ENCODE results near the gene SMAD2.
"Not testable (repeated sequence)": the region's sequence is repeated elsewhere in the genome, so short reads cannot be mapped to it uniquely, and the experiment has no call there.

The SMAD2 gene

DNA sequence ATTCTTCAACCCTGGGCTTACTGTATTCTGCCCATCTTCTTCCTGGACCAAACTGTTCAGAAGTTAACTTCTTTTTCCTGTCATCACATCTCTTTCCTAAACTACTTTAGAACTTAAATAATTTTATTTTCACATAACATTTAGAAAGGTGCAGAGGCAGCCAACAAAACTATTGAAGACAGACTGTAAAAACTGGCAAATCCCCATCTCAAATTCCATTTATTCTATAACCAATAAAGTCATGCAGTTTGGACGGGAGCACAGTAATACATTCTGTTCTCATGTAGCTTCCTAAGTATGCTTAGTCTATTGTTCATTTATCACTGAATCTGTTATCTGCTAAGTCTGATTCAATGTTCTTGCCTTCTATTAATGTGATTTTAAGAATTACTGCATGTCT is 99.1 kb downstream of the SMAD2 start:
- no peak for DNase-seq

DNA sequence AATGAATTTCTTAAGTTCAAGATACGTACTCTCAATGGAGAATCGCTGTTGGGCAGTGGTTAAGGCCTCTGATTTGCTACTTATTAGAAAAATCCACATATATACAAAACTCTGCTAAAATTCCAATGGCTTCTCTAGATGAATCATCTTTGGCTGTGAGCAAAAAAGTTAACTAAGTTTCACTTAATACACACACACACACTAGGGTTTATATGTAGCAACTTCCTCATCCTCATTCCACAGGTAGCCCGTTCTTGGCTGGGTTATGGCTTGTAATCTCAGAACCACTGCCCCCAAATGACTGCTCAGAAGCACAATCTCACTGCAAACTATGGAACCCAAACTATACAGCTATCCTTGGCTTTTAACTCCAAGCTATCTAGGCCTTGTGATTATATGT is 99.7 kb downstream of the SMAD2 start:
- no peak for DNase-seq

DNA sequence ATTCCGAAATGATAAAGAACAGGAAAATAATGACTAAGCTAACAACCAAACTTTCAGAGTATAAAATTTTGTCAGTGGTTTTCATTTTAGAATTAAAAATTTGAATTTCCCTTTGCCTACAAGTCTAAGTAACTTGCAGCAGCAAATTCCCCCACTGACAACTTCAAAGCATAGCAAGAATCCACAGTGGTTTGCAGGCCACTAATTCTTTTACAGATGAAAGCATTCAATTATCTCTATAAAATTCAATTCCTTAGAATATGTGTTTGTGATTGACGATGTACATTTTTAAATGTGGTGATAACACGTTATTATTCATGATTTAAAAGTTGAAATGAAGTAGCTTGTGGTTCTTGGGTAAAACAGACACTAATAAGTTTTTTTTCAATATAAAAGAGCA is 100.6 kb downstream of the SMAD2 start:
- no peak for DNase-seq

DNA sequence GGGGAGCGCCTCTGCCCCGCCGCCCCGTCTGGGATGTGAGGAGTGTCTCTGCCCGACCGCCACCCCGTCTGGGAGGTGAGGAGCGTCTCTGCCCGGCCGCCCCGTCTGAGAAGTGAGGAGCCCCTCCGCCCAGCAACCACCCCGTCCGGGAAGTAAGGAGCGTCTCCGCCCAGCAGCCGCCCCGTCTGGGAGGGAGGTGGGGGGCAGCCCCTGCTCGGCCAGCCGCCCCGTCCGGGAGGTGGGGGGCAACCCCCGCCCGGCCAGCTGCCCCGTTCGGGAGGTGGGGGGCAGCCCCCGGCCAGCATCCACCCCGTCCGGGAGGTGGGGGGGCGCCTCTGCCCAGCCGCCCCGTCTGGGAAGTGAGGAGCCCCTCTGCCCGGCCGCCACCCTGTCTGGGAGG is 102.4 kb downstream of the SMAD2 start:
- not testable (repeated sequence) for DNase-seq

DNA sequence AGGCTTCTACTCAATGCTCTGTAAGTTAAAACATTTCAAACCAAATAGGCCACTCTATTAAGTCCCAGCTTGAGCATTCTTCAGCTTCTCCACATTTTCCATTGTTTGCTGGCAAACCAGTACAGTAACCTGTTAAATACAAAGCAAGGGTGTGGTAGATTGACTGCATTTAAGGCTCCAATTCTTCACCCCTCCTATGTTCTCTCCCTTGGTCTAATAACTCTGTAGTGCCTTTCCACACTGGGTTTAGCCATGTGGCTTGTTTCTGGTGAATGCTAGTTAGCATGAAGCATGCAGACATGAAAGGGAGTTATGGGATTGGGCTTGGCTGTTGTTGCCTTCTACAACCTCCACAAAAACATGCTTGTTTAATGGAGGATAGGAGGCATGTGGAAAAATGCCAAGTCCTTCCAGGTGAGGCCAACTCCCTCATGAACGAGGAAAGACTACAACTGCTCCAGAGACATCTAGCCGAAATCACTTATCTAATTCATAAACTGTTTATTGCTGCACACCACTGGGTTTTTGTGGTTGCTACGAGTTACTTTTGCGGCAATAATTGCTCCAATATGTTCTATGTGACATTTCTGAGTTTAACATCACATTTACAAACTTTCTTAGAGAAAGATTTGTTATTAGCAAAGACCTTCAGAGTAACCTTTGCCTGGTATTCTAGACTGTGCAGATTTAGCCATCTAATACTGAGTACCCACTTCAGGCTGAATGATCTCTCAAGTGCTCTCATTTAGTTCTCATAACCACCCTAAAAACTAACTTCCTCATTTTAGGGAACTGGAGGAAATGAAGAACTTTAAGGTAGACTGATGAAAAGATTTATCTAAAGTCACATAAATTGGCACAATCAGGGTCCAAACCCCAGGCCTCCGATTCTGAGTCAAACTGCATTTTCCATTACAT is 104.0 kb downstream of the SMAD2 start:
- no peak for DNase-seq

DNA sequence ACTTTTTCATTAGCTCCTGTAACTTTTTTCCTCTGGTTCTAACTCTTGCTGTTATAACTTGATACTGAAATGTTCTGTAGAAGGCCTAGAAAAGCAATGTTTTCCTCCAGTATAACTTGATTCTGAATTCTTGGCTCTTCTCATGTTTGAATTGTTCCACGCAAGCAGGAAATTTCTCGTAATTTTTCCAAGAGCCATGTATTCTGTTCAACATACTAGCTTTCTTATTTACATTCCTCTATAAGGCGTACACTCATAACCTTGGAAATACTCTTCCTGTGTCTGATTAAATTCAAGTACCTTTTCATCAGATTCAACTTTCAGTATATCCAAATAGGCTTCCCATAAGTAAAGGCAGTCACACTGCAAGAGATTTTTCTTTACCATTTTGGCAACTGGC is 109.1 kb downstream of the SMAD2 start:
- no peak for DNase-seq

DNA sequence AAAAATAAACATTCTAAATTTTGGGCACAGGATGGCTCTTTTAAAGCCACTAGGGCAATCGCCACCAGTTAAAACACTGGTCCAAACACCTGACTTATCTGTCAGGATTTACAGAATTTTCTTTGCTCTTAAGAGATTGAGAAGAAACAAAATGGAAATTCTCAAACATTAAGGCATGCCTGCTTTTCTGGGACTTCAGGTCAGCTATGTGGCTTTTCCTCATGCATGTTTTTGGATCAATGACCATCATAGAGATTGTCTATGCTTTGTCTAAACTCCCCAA is 112.7 kb downstream of the SMAD2 start:
- no peak for DNase-seq

DNA sequence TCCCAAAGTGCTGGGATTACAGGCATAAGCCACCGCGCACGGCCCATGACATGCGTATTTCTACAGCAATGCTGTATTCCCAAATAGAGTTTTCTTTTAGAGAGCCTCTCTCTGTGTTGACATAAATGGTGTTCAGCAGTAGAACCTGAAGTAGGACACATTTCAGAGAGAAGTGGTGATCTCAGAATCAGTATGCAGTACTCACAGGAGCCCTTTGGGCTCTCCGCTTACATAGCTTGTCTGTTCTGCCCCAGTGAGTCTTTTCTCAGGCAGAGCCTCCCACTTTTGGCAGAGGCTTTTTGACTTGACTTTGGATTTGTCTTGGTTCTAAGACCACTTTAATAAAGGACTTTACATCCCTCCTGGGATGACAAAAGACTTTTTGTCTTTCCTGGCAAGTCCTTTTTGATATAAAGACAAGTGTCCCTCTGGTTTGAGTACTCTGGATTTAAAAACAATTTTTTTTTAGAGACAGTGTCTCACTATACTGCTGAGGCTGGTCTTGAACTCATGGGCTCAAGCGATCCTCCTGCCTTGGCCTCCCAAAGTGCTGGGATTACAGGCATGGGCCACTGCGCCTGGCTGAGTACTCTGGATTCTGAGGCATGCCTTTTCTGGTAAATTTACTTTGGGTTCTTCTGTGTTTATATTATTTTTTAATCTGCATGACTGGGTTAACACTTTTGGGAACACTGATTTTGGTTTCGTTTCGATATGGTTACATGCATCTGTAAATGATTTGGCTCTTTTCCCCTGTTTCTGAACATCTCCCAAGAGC is 113.3 kb downstream of the SMAD2 start:
- no peak for DNase-seq

DNA sequence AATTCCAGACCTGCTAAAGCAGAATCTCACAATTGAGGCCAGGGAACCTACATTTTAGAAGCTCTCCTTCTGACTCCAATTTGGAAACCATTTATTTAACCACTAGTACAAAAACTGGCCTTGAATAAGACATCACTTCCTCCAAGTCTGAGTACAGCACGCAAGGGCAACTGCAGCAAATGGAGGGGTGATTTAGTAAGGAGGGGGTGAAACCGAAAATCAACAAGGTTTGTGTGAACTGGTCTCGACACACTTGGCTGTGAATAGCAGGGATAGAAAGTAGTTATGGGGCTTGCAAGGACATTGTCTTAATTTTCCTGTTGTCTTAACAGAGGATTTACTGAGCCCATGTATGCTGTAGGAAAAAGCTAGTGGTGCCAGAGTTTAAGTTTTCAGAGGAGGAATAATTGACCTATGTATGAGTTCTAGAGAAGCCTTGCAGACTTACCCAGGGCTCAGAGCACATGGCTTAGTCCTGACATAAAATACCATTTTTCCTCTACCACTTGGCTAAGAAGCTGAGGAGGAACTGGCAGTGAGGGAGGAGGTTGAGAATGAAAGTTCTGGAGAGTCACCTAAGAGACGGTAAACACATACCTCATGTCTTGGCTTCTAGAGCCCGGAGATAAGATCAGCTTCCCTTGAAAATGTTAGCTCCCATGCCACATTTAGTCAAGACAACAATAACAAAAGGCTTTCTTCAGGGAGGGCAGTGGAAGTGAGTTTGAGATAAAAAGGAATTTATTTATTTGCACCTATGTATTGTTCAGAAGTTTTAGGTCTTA is 114.8 kb downstream of the SMAD2 start:
- DNase-seq: no peak

DNA sequence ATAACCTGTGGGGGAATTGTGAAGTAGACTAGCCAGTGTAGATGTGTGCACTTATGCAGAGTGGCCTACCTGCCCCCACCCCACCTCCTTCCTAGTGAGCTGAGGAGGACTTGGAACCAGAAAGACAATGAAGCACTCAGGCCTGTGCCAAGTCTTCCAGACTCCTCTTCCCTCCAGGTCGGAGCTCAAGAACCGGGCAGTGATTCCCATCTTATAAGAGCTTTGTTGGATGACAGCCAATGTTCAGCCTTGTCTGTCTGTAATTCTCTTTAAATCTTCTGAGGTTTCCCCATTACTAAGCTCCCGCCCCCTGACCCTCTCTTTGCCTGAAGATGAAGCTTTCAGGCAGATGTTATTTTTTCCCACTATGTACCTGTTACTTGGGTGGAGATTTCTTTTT is 121.0 kb downstream of the SMAD2 start:
- DNase-seq: no peak

DNA sequence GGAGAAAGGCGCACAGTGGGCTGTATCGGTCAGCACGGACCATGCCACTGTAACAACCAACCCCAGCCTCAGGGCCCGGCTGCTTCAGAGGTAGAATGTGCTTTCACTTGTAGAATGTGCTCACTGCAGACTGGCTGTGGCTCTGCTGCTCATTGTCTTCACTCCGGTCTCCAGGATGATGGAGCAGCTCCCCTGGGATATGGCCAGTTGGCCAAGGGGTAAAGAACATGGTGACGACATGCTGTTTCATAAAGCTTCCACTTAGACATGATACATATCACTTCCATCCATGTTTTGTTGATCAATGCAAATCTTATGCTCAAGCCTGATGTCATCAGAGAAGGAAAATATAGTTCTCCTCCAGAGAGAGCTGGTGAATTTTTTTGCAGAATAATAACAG is 127.7 kb downstream of the SMAD2 start:
- DNase-seq: no peak

DNA sequence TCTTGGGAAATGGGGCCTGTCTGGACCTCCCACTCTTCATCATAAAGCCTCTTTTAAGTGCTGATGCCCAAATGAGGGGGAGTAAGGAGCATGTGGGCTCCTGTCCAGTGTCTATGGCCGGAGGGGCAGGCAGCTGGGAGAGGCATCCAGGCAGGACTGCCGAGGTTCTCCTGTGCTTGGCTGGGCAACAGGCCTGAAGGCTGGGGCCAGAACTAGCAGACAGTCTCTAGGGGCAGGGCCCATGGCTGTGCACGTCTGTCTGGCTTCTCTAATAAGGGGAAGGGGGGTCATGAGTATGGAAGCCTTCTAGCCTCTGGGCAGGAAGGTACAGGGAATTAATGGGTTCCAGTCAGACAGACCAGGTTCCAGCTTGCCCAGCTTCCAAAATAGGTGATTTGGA is 128.6 kb downstream of the SMAD2 start:
- DNase-seq: no peak

DNA sequence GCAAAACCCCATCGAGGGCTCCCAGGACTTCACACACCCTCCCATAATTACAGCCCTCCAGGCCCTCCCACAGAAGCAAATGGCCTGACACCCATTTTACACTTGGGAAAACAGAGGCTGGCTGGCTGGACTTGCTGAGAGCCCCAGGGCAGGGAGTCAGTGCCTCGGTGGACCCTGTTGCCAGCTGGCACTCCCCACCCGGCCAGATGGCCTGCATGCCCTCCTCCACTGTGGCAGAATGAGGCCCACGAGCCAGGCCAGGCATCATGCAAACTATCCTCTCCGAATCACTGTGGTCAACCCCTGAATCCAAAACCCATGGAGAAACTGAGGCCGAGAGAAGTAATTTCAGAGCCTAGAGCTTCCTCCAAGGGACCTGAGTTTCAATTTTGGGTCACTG is 129.7 kb downstream of the SMAD2 start:
- DNase-seq: no peak

DNA sequence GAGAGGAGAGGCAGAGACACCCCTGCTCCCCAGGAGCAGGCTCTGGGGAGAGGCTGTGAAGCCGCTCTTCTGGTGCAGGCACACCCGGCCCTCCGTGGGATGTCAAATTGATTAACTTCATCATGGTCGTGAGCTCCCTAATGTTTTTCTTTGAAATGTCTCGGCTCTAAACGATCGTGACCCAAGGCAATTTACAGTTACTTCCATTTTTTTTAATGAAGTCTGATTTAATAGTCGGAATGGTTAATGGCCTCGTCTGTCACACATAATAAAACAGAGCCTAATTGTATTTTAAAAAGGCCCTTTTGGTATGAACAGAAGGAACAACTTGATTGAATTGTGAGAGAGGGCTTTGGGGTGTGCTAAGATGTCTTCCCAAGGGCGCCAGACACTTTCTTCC is 130.2 kb downstream of the SMAD2 start:
- no peak for DNase-seq

DNA sequence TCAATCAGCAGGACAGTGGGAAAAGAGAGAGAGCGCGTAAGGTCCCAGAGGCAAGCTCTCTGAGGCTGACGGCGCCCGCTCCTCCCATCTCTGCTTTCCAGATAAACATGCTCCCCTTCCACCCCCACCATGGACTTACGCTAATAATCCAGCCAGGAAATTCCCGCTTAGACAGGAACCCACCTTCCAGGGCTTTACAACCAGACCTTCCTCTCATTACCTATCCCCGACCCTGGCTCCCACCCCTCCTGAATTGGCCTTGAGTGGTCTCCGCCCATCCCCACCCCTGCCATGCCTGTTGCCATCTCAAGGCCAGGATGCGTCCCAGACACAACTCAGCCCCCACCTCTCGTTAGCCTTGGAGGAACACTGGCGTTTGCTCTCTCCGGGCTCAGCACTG is 131.1 kb downstream of the SMAD2 start:
- no peak for DNase-seq

DNA sequence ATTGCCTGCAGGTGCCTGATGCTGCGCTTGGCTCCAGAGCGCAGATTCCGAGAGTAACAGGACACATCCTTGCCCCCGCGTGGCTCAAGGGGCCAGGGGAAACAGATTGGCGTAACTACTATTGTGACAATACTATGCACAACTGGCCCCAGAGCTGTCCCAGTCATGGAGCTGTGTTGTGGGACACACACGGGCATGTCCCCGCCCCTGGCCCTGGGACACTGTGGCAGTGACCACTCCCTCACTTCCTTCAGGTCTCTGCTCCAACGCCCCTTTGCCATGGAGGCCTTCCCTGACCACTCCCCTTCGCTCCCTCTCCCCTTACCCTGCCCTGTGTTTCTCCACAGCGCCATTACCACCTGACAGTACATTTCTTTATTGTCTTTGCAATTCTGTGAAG is 132.1 kb downstream of the SMAD2 start:
- no peak for DNase-seq

DNA sequence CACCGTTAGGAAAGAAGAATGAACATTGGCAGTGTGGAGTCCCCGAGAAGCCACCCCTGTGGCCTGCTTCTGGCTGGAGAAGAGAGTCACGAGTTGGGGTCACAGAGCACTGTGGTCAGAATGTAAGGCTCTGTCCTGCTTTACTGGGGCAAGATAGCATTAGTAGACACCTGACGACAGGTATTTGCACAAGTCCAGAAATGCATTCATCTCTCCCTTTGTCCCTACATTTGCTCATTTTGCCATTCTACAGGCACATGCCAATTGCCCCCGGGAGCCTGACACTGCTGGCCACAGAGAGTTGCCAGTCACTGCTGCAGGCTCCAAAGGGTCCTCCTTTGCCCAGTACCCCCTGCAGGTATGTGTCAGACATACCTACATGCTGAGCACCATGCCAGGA is 133.3 kb downstream of the SMAD2 start:
- no peak for DNase-seq

DNA sequence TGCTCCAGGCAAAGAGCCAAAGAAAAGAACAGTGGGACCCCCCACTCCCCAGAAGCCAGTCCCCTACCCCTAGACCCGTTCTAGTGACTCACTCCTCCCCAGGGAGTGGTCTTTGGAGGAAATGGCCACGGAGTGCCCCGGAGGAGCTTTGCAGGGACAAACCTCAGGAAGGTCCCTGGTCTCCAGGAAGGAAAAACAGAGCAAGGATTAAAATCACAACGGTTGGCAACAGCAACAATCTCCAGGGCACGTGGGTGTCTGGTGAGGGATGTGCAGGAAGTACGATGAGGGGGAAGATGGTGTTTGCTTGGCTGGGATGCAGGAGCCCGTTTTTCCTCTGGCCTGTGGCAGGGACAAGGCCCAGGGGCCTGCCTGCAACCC is 135.0 kb downstream of the SMAD2 start:
- DNase-seq: no peak

DNA sequence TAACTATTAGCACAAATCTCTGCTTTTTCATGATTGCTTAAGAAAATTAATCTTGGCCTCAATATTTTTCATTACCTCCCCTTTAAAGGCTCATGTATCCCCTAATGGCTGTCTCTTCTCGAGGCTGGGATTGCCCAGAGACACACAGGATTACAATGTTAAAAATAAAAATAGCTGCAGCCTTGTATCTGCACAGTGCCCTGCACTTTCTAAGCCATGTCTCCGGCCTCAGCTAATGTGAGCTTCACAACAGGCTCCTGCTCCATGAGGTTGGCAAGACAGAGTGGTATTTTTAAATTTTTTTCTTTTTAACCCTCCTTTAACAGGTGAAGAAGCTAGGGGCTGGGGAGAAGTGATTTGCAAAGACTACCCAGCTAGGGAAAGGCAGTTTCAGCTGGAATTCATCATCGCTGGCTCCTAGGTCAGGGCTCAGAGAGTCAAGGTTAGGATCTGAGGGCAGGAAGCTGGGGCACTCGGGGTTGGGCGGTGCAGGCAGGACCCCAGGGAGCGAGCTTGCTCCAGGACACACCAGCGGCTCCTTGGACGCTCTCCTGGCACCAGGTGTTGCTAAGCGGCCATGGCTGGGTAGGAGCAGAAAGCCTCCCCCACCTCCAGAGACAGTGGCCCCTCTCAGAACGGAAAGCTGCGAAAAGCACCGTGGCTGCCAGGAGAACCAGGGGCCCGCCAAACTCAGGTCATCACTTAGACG is 135.6 kb downstream of the SMAD2 start:
- DNase-seq: no peak

DNA sequence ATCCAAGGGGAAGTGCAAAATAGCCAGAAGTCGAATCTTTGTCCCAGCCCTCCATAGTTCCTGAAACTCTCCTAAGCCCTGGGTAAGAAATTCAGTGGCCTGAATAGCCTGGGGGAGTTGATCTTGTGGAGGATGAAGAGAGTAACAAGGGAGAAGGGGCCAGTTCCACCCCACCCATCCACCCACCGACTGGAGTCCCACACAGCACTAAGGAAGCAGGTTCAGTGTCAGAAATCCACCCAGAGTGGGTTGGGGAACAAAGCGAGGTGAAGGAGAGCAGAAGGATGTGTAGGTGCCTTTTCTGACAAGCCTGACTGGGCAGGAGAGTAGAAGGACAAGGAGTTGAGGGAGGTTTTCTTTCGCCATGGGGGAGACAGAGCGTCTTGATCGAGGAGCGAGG is 136.8 kb downstream of the SMAD2 start:
- no peak for DNase-seq

DNA sequence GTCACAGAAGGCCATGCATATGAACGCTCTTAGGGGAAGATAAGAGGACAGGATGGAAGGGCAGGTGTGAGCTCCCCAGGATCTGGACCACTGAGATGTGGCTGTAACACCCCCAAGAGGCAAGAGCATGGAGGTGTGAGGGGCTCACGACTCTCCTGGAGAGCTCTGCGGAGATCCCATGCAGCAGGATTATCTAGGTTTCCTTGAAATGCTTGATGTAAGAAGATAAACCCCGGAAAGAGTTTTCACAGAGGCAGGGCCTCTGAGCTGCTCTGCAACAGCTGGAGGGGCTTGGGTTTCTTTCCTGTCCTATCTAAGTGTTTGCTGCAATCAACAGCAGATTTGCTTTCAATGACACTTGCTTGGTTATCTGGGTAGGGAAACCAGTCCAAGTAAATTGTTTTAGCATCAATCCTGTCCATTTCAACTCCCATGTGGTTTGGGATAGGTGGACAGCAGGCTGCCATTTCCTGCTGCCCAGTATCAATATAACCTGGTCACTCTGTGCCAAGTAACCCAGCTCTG is 138.9 kb downstream of the SMAD2 start:
- DNase-seq: no peak

DNA sequence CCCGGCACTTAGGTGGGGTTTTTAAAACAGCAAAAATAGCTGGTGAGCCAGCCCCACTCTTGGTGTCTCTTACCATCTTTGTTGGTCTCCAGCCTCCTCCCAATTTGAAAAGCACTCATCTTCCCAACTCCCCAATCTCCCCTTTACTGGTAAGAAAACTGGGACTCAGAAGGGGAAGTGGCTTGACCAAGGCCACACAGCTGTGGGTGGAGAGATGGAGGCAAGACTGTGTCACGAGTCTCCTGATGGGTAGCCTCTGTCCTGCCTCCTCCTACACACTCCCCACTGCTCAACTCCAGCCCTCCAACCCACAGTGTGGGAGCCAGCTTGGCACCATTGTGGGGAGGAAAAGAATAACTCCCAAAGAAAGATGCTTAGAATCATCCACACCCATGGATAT is 140.4 kb downstream of the SMAD2 start:
- DNase-seq: no peak

DNA sequence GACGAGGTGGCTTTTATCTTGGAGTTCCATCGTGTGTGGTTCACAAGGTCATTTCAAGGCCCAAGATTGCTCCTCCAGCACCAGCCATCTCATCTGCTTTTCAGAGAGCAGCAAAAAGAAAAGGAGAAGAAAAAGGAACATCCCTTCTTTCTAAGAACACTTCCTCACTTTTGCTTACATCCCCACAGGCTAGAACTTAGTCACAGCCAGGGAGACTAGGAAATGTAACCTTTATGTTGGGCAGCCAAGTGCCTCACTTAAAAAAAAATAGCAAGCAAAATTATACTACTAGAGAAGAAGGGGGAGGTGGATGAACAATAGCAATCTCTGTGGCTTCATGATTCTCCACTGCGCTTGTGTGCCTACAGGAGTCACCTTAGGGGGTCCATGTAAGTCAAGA is 141.8 kb downstream of the SMAD2 start:
- DNase-seq: no peak
